Adrenal gland (tissue), 12 donors: ENCODE measurements around the gene SHC4. TPM values are rescaled to one million over a fixed set of nuclear protein-coding genes. Genes with fewer than 3 reads are reported as not detected.

Experiments
- DNase-seq, 7 donors: peaks; one replicate each; pipeline ENCODE4 v3.0.0-alpha.2; 2019 to 2020
- H3K27ac ChIP-seq, 5 donors: fragments of 200-600 bp; sonication (generic) in 4 of 5; 1 replicate in 3 of 5; 2 replicates in 2 of 5; pipeline versions ENCODE4 v1.5.1 to v1.8.0; 2016 to 2020; ENCODE audit warnings: mild to moderate bottlenecking in 1 of 5
- H3K27me3 ChIP-seq: fragments of 200-600 bp; 2 replicates; pipeline ENCODE4 v1.8.0; 2021
- H3K36me3 ChIP-seq, 2 donors: fragments of 200-600 bp; replicated peaks in 1 of 2; 1 replicate in 1 of 2; 2 replicates in 1 of 2; pipeline versions ENCODE4 v1.5.1 to v1.8.0; 2018 to 2022
- H3K4me1 ChIP-seq, 2 donors: fragments of 200-600 bp; replicated peaks in 1 of 2; 1 replicate in 1 of 2; 2 replicates in 1 of 2; pipeline versions ENCODE4 v1.5.1 to v1.8.0; 2018 to 2021
- H3K4me3 ChIP-seq, 4 donors: fragments of 200-600 bp; sonication (generic) in 3 of 4; one replicate each; pipeline ENCODE4 v1.5.1; 2016 to 2018
- H3K9me3 ChIP-seq, 3 donors: fragments of 200-600 bp; sonication (generic) in 1 of 3; replicated peaks in 1 of 3; 1 replicate in 2 of 3; 2 replicates in 1 of 3; pipeline versions ENCODE4 v1.5.1 to v1.8.0; 2016 to 2021
- CTCF ChIP-seq, 6 experiments: fragments of 450-650 bp in 4 of 6; fragments of 200-600 bp in 2 of 6; sonication (generic) in 1 of 6; IDR thresholded peaks; 1 replicate in 5 of 6; 2 replicates in 1 of 6; pipeline versions ENCODE4 v1.5.1 to v1.8.0; 2016 to 2021; ENCODE audit warnings: antibody characterized with exemption in 6 of 6, mild to moderate bottlenecking in 2 of 6, moderate library complexity in 1 of 6
- POLR2A ChIP-seq, 2 donors: fragments of 450-650 bp; IDR thresholded peaks; one replicate each; pipeline ENCODE4 v1.6.1; 2017; ENCODE audit warnings: antibody characterized with exemption in 2 of 2, mild to moderate bottlenecking in 2 of 2, moderate library complexity in 1 of 2
- WGBS, 4 donors: extraction: QIAGEN DNeasy Blood & Tissue Kit in 2 of 4; methylation state at CpG; one replicate each; pipeline versions ENCODE4 v1.1.5 to v1.1.7; 2013 to 2017; 5-methylcytosine and 5-hydroxymethylcytosine counted together
- intact Hi-C, 2 donors: fragments of 100-400 bp; cut with DNase I; formaldehyde crosslinking; loops; one replicate each; pipeline versions ENCODE4 v1.14.1 to v1.15.0; 2022 to 2023
- polyA plus RNA-seq, 3 donors: library from polyadenylated mRNA; stranded (reverse); fragments of 200-250 nt in 2 of 3; fragments of 350-450 nt in 1 of 3; fragmentation: Illumina TruSeq in 1 of 3; extraction: RNeasy Lipid Tissue Mini Kit (QIAGEN cat#74804) in 1 of 3; gene quantifications; one replicate each; pipeline ENCODE4 v1.2.3, GENCODE V29; 2013 to 2014
- total RNA-seq, 9 donors: library from RNA; depleted of rRNA in 4 of 9; stranded (reverse); fragments of >200 nt in 4 of 9; fragments of 120-200 nt in 1 of 9; fragmentation: NEBNext Ultra II Directional in 1 of 9; extraction: Animal tissue kit (Norgen Biotek cat#: 25700) in 1 of 9; gene quantifications; one replicate each; pipeline versions ENCODE4 v1.1.0 to v1.2.4, GENCODE V29; 2013 to 2023
- donor health status: healthy with polysubstance abuse.
- donor health status: Bipolar disorder and iron deficiency.
- donor health status: DM: yes; HTN: yes; CAD: no.
- donor health status: DM: no; HTN: no; CAD: no.
- donor health status: DM: no; HTN: no; CAD: no.
- donor health status: DM: yes; HTN: yes; CAD: no.

The SHC4 gene
- total and polyA plus RNA-seq, 12 donors, result 0.40 to 1.8 (median 0.99) TPM

- no peaks in the 10 kb centered on the region for H3K9me3 ChIP-seq
- H3K4me1 ChIP-seq, result no peaks in the 10 kb centered on the region
- no peaks in the 10 kb centered on the region for H3K27me3 ChIP-seq
- H3K4me3 ChIP-seq, result no peak overlapping the region
- 86 to 89% (median 88%) methylated on average over 5 of the region's 5 CpGs for WGBS, 4 donors
- TF ChIP-seq CTCF (IDR thresholded peaks at IDR 0.05), result no peak
- TF ChIP-seq POLR2A (IDR thresholded peaks at IDR 0.05), result no peak
- H3K36me3 ChIP-seq, result no peaks in the 10 kb centered on the region
- H3K27ac ChIP-seq, result no peak overlapping the region
- intact Hi-C loops, result no loop called here
- no peak for DNase-seq
Observed at GRCh38 chr15:48954538-48954937, 9.2 kb downstream of the SHC4 start.

- Histone ChIP-seq H3K27ac (no peak overlapping the region), H3K27me3 (no peaks in the 10 kb centered on the region), H3K36me3 (no peaks in the 10 kb centered on the region), H3K9me3 (no peaks in the 10 kb centered on the region), H3K4me1 (peaks cover 0 to 4% of the 10 kb centered on the region in 2 donors), H3K4me3 (no peak overlapping the region)
- TF ChIP-seq POLR2A (IDR thresholded peaks at IDR 0.05) (no peak), CTCF (IDR thresholded peaks at IDR 0.05) (no peak)
- 82 to 98% (median 89%) methylated on average over 1 of the region's 1 CpG for WGBS, 4 donors
- no peak for DNase-seq
- intact Hi-C loops, result no loop called here
Observed at GRCh38 chr15:48946840-48947187, 16.9 kb downstream of the SHC4 start.

- Histone ChIP-seq H3K36me3 (no peaks in the 10 kb centered on the region), H3K4me1 (peaks cover 0 to 4% of the 10 kb centered on the region in 2 donors), H3K27ac (no peak overlapping the region), H3K9me3 (no peaks in the 10 kb centered on the region), H3K4me3 (no peak overlapping the region), H3K27me3 (no peaks in the 10 kb centered on the region)
- intact Hi-C loops, result no loop called here
- no peak for DNase-seq
- WGBS, 4 donors, result 44 to 55% (median 50%) methylated on average over 5 of the region's 5 CpGs
- TF ChIP-seq CTCF (IDR thresholded peaks at IDR 0.05) (no peak), POLR2A (IDR thresholded peaks at IDR 0.05) (no peak)
Observed at GRCh38 chr15:48946074-48946839, 17.5 kb downstream of the SHC4 start.

- TF ChIP-seq CTCF (IDR thresholded peaks at IDR 0.05) (no peak), POLR2A (IDR thresholded peaks at IDR 0.05) (no peak)
- WGBS, 4 donors, result 48 to 89% (median 75%) methylated on average over 2 of the region's 2 CpGs
- H3K36me3 ChIP-seq, result no peaks in the 10 kb centered on the region
- intact Hi-C loops, result no loop called here
- DNase-seq, result no peak
- peaks cover 0 to 4% of the 10 kb centered on the region in 2 donors for H3K4me1 ChIP-seq
- no peak overlapping the region for H3K27ac ChIP-seq
- H3K9me3 ChIP-seq, result no peaks in the 10 kb centered on the region
- H3K27me3 ChIP-seq, result no peaks in the 10 kb centered on the region
- H3K4me3 ChIP-seq, result no peak overlapping the region
Observed at GRCh38 chr15:48945386-48945785, 18.3 kb downstream of the SHC4 start.
